Right lobe of liver (tissue), 4 donors: ENCODE data around the gene REV3L.

Experiments used
- CTCF ChIP-seq, 4 donors: fragments of 200-600 bp in 3 of 4; fragments of 450-650 bp in 1 of 4; IDR thresholded peaks; one replicate each; pipeline versions ENCODE4 v1.5.1 to v1.8.0; 2016 to 2022; ENCODE audit warnings: antibody characterized with exemption in 4 of 4, mild to moderate bottlenecking in 2 of 4
- POLR2A ChIP-seq: fragments of 450-650 bp; IDR thresholded peaks from one replicate; pipeline ENCODE4 v1.6.1; 2017; ENCODE audit warnings: antibody characterized with exemption, mild to moderate bottlenecking
- donor health status: DM: no; HTN: no; CAD: no.
- donor health status: DM: no; HTN: no; CAD: no.
- donor health status: DM: no; HTN: yes; CAD: no.

- TF ChIP-seq CTCF (IDR thresholded peaks at IDR 0.05) = no peak
- TF ChIP-seq POLR2A = no peak
These were observed 200.5 kb downstream of the REV3L start for GRCh38 chr6:111282515-111282914.
